SK-N-SH (cell line): ENCODE measurements around the gene AQP1.

Source experiments
- CTCF ChIP-seq: fragments of 200-600 bp; sonication (generic); IDR thresholded peaks from 2 replicates; pipeline ENCODE4 v1.6.1; 2017; ENCODE audit warnings: antibody characterized with exemption, mild to moderate bottlenecking, moderate library complexity
- EP300 ChIP-seq, 2 experiments: IDR thresholded peaks; 2 replicates each; pipeline versions ENCODE4 v1.4.0 to v1.6.1; 2012; ENCODE audit warnings: borderline replicate concordance in 1 of 2, low read depth in 1 of 2, low read length in 1 of 2
- EZH2phosphoT487 ChIP-seq: fragments of 200-600 bp; sonication (generic); IDR thresholded peaks from 2 replicates; pipeline ENCODE4 v1.6.1; 2017; ENCODE audit warnings: low read depth, mixed run types, mild to moderate bottlenecking, antibody characterized with exemption, moderate library complexity, borderline replicate concordance
- POLR2AphosphoS5 ChIP-seq: IDR thresholded peaks from 2 replicates; pipeline ENCODE4 v1.6.1; 2012; ENCODE audit warnings: low read depth, low read length
- RAD21 ChIP-seq: IDR thresholded peaks from 2 replicates; pipeline ENCODE4 v1.6.1; 2012; ENCODE audit warnings: mild to moderate bottlenecking, low read length
- REST ChIP-seq: IDR thresholded peaks from 2 replicates; pipeline ENCODE4 v1.6.1; 2012; ENCODE audit warnings: mild to moderate bottlenecking, low read depth, low read length, moderate library complexity
- SIN3A ChIP-seq: IDR thresholded peaks from 2 replicates; pipeline ENCODE4 v1.6.1; 2012; ENCODE audit warnings: low read depth, mild to moderate bottlenecking, low read length, moderate library complexity, borderline replicate concordance
- SMC3 ChIP-seq: IDR thresholded peaks from 2 replicates; pipeline ENCODE4 v1.6.1; 2012; ENCODE audit warnings: low read depth, low read length, improper control_type of control experiment
- USF1 ChIP-seq: IDR thresholded peaks from 2 replicates; pipeline ENCODE4 v1.4.0; 2012; ENCODE audit warnings: low read depth, borderline replicate concordance
- USF2 ChIP-seq: fragments of 150-350 bp; IDR thresholded peaks from 2 replicates; pipeline ENCODE4 v1.6.1; 2017; ENCODE audit warnings: antibody characterized with exemption, low read length, low read depth, borderline replicate concordance

- TF ChIP-seq EZH2phosphoT487: no peak
- no peak for TF ChIP-seq SIN3A
- TF ChIP-seq POLR2AphosphoS5: no peak
- no peak for TF ChIP-seq USF1
- no peak for TF ChIP-seq CTCF
- no peak for TF ChIP-seq REST
- TF ChIP-seq USF2: no peak
- TF ChIP-seq EP300 (IDR thresholded peaks at IDR 0.05; ENCODE audit: borderline replicate concordance in 1 of 2, low read depth in 1 of 2, low read length in 1 of 2): no peak
- no peak for TF ChIP-seq SMC3
- TF ChIP-seq RAD21: no peak
Measured at GRCh38 chr7:30897770-30898169, 13.9 kb upstream of the AQP1 start.
